Ovary (tissue), 9 donors: ENCODE measurements around the gene LCE1F. TPM values are rescaled to one million over a fixed set of nuclear protein-coding genes. Genes with fewer than 3 reads are reported as not detected.

Experiments
- DNase-seq, 5 donors: peaks; one replicate each; pipeline ENCODE4 v3.0.0-alpha.2; 2019 to 2020
- H3K27ac ChIP-seq, 2 donors: fragments of 200-600 bp; one replicate each; pipeline versions ENCODE4 v1.5.1 to v1.8.0; 2019 to 2022
- H3K27me3 ChIP-seq: fragments of 200-600 bp; one replicate; pipeline ENCODE4 v1.8.0; 2022
- H3K36me3 ChIP-seq: fragments of 200-600 bp; sonication (generic); one replicate; pipeline ENCODE4 v1.5.1; 2019
- H3K4me1 ChIP-seq: one replicate; pipeline ENCODE4 v1.8.1; 2013; ENCODE audit warnings: mild to moderate bottlenecking, moderate library complexity; ENCODE audit not compliant: insufficient read depth
- H3K4me3 ChIP-seq: fragments of 200-600 bp; sonication (generic); one replicate; pipeline ENCODE4 v1.5.1; 2017
- H3K9me3 ChIP-seq, 2 donors: fragments of 200-600 bp in 1 of 2; sonication (generic) in 1 of 2; one replicate each; pipeline versions ENCODE4 v1.5.1 to v1.8.1; 2013 to 2019; ENCODE audit warnings: mild to moderate bottlenecking in 1 of 2, moderate library complexity in 1 of 2
- EP300 ChIP-seq: sonication (generic); formaldehyde crosslinking; IDR thresholded peaks from one replicate; pipeline ENCODE4 v1.6.1; 2017; ENCODE audit warnings: antibody characterized with exemption
- POLR2A ChIP-seq: fragments of 450-650 bp; IDR thresholded peaks from one replicate; pipeline ENCODE4 v1.6.1; 2017; ENCODE audit warnings: antibody characterized with exemption, mild to moderate bottlenecking, moderate library complexity
- WGBS, 3 donors: extraction: QIAGEN DNeasy Blood & Tissue Kit in 1 of 3; methylation state at CpG; one replicate each; pipeline versions ENCODE4 v1.1.5 to v1.1.7; 2013 to 2017; 5-methylcytosine and 5-hydroxymethylcytosine counted together
- intact Hi-C, 4 donors: fragments of 100-400 bp; cut with DNase I; formaldehyde crosslinking; loops; one replicate each; pipeline versions ENCODE4 v1.11.0 to v1.15.1; 2022 to 2023
- polyA plus RNA-seq, 2 donors: library from polyadenylated mRNA; stranded (reverse); fragments of 200-250 nt in 1 of 2; fragments of 350-450 nt in 1 of 2; fragmentation: Illumina TruSeq in 1 of 2; extraction: RNeasy Lipid Tissue Mini Kit (QIAGEN cat#74804) in 1 of 2; gene quantifications; one replicate each; pipeline ENCODE4 v1.2.3, GENCODE V29; 2013 to 2014
- total RNA-seq, 7 donors: library from RNA; depleted of rRNA in 2 of 7; stranded (reverse); fragments of >200 nt in 2 of 7; fragmentation: NEBNext Ultra II Directional in 3 of 7; extraction: Animal tissue kit (Norgen Biotek cat#: 25700) in 3 of 7; gene quantifications; one replicate each; pipeline versions ENCODE4 v1.1.0 to v1.2.4, GENCODE V29; 2016 to 2023
- TF ChIP-seq, protein P1 (sequence below), 3 donors: fragments of 450-650 bp in 2 of 3; fragments of 200-600 bp in 1 of 3; IDR thresholded peaks; one replicate each; pipeline versions ENCODE4 v1.5.1 to v1.8.0; 2016 to 2022; ENCODE audit warnings: antibody characterized with exemption in 3 of 3, mild to moderate bottlenecking in 1 of 3
- donor health status: DM: no; HTN: no; CAD: no; lungs with moderate emphysema.
- donor health status: DM: no; HTN: no; CAD: no.
- donor health status: Bipolar disorder and iron deficiency.
- donor health status: DM: yes; HTN: yes; CAD: no.
- donor health status: DM: no; HTN: no; CAD: no.
- donor health status: DM: yes; HTN: yes; CAD: no.

Gene LCE1F
- total and polyA plus RNA-seq, 9 donors: not detected

DNA sequence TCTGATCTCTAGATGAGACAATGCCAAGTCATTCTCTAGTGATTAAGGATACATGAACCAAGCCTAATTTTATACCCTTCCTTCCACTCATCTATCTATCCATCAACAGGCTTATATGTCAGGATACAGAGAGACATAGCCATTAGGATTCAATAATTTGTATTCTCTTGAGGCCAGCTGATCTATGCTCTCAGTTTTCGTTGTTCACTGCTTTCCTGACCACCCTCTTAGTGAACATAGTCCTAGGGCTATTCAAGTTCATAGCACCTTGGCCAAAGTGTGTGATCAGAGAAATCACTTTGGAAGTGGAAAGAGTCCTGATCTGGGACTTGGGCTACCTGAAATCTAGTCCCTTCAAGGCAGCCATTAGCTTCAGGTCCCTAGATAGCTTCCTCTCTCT is 21.4 kb upstream of the LCE1F start:
- no peaks in the 10 kb centered on the region for H3K27me3 ChIP-seq
- intact Hi-C loops: no loop called here

DNA sequence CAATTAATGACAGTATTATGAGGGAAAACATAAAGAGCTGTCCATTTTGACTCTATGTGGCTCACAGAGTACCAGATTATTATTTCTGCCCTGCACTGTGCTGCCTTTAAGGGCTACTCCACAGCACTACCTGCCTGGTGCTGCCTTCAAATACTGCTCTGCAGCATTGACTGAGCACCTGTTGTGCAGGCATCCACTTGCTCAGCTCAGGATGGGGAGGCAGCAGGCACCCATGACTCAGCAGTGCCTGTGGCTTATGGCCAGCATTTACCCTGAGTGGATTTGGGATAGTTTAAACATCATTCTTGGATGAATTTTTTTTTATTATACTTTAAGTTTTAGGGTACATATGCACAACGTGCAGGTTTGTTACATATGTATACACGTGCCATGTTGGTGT is 18.1 kb upstream of the LCE1F start:
- WGBS, 3 donors: 69 to 85% (median 77%) methylated on average over 2 of the region's 2 CpGs
- intact Hi-C loops: loop anchor here in 1 of 4 donors (1.0 kb wide), 1 partner anchor 22 kb away; no protein-coding TSS in a partner anchor
- no peak for DNase-seq
- no peak overlapping the region for H3K4me3 ChIP-seq
- H3K27me3 ChIP-seq: no peaks in the 10 kb centered on the region
- H3K27ac ChIP-seq: no peak overlapping the region
- H3K9me3 ChIP-seq: no peaks in the 10 kb centered on the region
- H3K4me1 ChIP-seq: no peaks in the 10 kb centered on the region
- TF ChIP-seq EP300: no peak
- TF ChIP-seq, protein P1, sequence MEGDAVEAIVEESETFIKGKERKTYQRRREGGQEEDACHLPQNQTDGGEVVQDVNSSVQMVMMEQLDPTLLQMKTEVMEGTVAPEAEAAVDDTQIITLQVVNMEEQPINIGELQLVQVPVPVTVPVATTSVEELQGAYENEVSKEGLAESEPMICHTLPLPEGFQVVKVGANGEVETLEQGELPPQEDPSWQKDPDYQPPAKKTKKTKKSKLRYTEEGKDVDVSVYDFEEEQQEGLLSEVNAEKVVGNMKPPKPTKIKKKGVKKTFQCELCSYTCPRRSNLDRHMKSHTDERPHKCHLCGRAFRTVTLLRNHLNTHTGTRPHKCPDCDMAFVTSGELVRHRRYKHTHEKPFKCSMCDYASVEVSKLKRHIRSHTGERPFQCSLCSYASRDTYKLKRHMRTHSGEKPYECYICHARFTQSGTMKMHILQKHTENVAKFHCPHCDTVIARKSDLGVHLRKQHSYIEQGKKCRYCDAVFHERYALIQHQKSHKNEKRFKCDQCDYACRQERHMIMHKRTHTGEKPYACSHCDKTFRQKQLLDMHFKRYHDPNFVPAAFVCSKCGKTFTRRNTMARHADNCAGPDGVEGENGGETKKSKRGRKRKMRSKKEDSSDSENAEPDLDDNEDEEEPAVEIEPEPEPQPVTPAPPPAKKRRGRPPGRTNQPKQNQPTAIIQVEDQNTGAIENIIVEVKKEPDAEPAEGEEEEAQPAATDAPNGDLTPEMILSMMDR (IDR thresholded peaks at IDR 0.05): no peak
- TF ChIP-seq POLR2A: no peak
- no peaks in the 10 kb centered on the region for H3K36me3 ChIP-seq

More for the DNA sequence above, 21.4 kb upstream of the LCE1F start:
- DNase-seq: no peak
- WGBS, 3 donors: 53 to 75% (median 58%) methylated on average over 1 of the region's 1 CpG
- Histone ChIP-seq H3K36me3 (no peaks in the 10 kb centered on the region), H3K27ac (no peak overlapping the region), H3K9me3 (no peaks in the 10 kb centered on the region), H3K4me3 (no peak overlapping the region), H3K4me1 (no peaks in the 10 kb centered on the region)
- TF ChIP-seq, protein P1 (IDR thresholded peaks at IDR 0.05): no peak
- no peak for TF ChIP-seq EP300
- no peak for TF ChIP-seq POLR2A

DNA sequence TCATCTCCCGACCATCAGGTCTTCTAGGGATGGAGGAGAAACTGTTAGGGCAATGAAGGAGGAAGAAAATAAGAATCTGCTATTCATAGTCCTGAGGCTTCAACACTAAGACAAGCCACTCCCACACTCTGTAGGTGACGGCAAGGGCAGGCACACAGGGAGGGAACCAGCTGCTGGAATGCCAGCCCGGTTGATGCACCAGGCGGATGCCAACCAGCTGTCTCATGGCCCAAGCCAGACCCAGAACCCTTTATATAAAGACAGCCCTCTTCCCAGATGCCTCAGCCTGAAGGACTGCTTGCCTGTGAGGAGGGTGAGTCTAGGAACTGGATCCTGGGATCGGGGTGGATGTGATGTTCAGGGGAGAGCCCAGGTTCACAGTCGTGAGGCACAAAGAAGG is 17.2 kb upstream of the LCE1F start, which contains the start of gene KPRP:
KPRP (plus strand) TSS at position 279 of the 400 bp plus-strand sequence. CDS start 1,564 bp downstream, outside the sequence.
- Histone ChIP-seq H3K27me3 (no peaks in the 10 kb centered on the region), H3K4me1 (no peaks in the 10 kb centered on the region), H3K36me3 (no peaks in the 10 kb centered on the region), H3K9me3 (no peaks in the 10 kb centered on the region), H3K27ac (no peak within 1 kb of the TSS), H3K4me3 (no peak within 1 kb of the TSS)
- WGBS, 3 donors: 61 to 67% (median 66%) methylated on average over 6 of the region's 6 CpGs
- TF ChIP-seq EP300: no peak
- no peak for TF ChIP-seq POLR2A
- TF ChIP-seq, protein P1 (IDR thresholded peaks at IDR 0.05): no peak
- intact Hi-C loops: no loop called here
- no peak for DNase-seq

- H3K9me3 ChIP-seq: no peaks in the 10 kb centered on the region
- H3K4me1 ChIP-seq: no peaks in the 10 kb centered on the region
- no peak overlapping the region for H3K27ac ChIP-seq
- 73 to 75% (median 74%) methylated on average over 4 of the region's 4 CpGs for WGBS, 3 donors
- H3K27me3 ChIP-seq: no peaks in the 10 kb centered on the region
- TF ChIP-seq EP300: no peak
- TF ChIP-seq POLR2A: no peak
- TF ChIP-seq, protein P1 (IDR thresholded peaks at IDR 0.05): no peak
- no peak overlapping the region for H3K4me3 ChIP-seq
- intact Hi-C loops: no loop called here
- no peaks in the 10 kb centered on the region for H3K36me3 ChIP-seq
- DNase-seq: no peak
These were observed 16.3 kb upstream of the LCE1F start for GRCh38 chr1:152758636-152759035.
